Dermis blood vessel endothelial cell (primary cell): ENCODE results near the gene TGIF1. TPM values are rescaled to one million over a fixed set of nuclear protein-coding genes. Genes with fewer than 3 reads are reported as not detected.
"Not testable (repeated sequence)": the region's sequence is repeated elsewhere in the genome, so short reads cannot be mapped to it uniquely, and the experiment has no call there.

ENCODE experiments used
- DNase-seq: peaks from one replicate; pipeline ENCODE4 v3.0.0; 2010
- total RNA-seq: library from RNA; depleted of rRNA; stranded (reverse); fragments of >200 nt; gene quantifications from 2 replicates; pipeline ENCODE4 v1.2.3, GENCODE V29; 2014

The TGIF1 gene
- 136 and 195 TPM in 2 replicates for total RNA-seq

GRCh38 chr18:3450012-3450798 is at the start of gene TGIF1:
TGIF1 (plus strand) TSS chr18:3450172; CDS start chr18:3450490, 318 bp downstream.
- DNase-seq, result peak; percentile 86

DNA sequence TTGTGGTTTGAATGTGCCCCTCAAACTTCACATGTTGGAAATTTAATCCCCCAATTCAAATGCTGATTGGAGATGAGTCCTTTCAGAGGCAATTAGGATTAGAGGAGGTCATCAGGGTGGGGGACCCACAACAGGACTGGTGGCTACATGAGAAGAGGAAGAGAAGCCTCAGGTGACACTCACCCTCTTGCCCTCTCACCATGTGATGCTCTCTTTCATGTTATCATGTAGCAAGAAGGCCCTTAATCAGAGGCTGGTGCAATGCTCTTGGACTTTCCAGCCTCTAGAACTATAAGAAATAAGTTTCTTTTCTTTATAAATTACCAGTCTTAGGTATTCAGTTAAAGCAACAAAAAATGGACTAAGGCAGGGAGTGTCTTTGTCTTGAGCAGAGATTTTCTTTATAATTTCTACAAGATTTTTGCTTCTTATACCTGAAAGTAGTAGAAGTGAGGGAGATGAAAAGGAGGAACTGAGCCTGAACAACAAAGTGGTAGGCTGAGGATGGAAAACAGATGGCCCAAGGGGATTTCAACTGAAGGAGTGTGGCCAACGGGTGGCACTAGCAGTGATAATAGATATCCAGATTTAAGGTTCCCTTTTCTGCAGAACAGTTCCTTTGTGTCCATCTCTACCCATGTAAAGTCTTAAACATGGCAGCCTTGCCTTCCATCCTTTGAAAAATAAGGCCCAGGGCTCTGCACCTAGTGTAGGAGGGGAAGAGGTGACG is 49.2 kb upstream of the TGIF1 start:
- no peak for DNase-seq

GRCh38 chr18:3401669-3402620 is 48.0 kb upstream of the TGIF1 start:
- DNase-seq, result no peak

GRCh38 chr18:3402982-3403451 is 47.0 kb upstream of the TGIF1 start:
- no peak for DNase-seq

- DNase-seq, result no peak
These were observed 44.3 kb upstream of the TGIF1 start for GRCh38 chr18:3405713-3406112.

- DNase-seq, result no peak
These were observed 41.9 kb upstream of the TGIF1 start for GRCh38 chr18:3408107-3408506.

DNA sequence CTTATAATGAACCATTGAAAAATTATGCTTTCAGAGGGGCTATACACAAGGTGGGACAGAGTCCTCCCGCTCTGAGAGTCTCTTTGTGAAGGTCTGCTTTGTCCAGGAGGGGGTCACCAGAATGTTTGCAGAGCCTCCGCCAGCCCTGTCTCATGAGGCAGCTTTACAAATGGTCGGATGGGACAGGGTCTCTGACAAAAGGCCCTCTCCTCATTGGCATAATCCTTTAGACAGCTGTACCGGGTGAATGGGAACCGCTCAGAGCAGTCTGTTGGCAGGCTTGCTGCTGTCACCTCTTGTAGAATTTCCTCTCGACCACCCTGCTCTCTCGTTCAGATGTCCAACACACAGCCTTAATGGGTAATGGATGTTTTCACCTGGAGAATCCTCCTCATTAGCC is 40.2 kb upstream of the TGIF1 start:
- no peak for DNase-seq

GRCh38 chr18:3410273-3410672 is 39.7 kb upstream of the TGIF1 start:
- DNase-seq, result no peak

GRCh38 chr18:3410876-3411275 is 39.1 kb upstream of the TGIF1 start:
- DNase-seq, result not testable (repeated sequence)

GRCh38 chr18:3411327-3411726 is 38.6 kb upstream of the TGIF1 start:
- no peak for DNase-seq

- DNase-seq, result peak; percentile 23
These were observed 38.1 kb upstream of the TGIF1 start for GRCh38 chr18:3411854-3412268.

DNA sequence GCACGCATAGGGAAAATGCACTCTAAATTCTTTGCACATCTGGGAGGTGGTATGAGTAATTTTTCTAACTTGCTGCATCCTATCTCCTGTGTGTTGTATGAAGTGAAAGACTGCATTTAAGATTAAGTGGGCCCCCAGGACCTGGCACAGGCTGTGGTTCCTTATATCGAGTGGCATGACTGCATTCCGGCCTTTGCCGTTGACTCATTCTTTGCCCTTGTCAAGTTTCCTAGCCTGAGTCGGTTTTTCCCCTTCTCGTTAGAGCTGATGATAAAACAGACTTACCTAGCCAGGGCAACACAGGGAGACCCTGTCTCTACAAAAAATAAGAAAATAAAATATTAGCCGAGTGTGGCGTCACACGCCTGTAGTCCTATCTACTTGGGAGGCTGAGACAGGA is 37.4 kb upstream of the TGIF1 start:
- DNase-seq, result peak; percentile 31

GRCh38 chr18:3415110-3415509 is 34.9 kb upstream of the TGIF1 start:
- DNase-seq, result no peak

GRCh38 chr18:3418083-3418482 is 31.9 kb upstream of the TGIF1 start:
- DNase-seq, result no peak

GRCh38 chr18:3420919-3421279 is 29.1 kb upstream of the TGIF1 start:
- no peak for DNase-seq

DNA sequence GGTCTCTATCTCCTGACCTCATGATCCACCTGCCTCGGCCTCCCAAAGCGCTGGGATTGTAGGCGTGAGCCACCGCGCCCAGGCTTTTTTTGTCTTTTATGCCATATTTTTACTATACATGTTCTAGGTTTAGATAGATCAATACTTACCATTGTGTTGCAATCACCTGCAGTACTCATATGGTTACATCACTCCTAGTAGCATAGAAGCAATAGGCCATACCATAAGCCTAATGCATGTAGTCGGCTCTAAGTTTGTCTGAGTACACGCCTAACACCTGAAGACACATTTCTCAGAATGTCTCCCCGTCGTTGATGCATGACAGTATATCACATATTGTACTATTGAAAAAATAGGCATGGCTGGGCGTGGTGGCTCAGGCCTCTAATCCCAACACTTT is 27.1 kb upstream of the TGIF1 start:
- DNase-seq, result no peak

GRCh38 chr18:3424280-3424890 is 25.6 kb upstream of the TGIF1 start:
- no peak for DNase-seq

DNA sequence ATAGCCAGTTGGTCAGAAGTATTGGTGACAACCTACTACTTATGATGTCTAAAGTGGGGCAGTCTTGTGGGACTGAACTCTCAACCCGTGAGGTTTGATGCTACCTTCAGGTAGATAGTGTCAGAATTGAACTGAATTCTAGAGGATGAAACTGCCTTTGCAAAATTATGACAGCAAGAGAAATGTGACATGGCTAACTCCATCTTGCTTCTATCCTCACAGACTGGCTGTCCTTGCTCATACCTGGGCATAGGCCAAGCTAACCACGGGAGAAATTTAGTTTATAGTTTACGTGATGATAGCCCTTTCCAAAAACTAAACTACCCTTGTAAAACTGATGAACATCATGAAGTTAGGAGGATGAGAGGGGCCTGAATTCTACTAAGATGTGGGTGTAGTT is 24.9 kb upstream of the TGIF1 start:
- no peak for DNase-seq

- DNase-seq, result no peak
These were observed 24.5 kb upstream of the TGIF1 start for GRCh38 chr18:3425446-3425845.

- DNase-seq, result no peak
These were observed 23.9 kb upstream of the TGIF1 start for GRCh38 chr18:3426074-3426473.

DNA sequence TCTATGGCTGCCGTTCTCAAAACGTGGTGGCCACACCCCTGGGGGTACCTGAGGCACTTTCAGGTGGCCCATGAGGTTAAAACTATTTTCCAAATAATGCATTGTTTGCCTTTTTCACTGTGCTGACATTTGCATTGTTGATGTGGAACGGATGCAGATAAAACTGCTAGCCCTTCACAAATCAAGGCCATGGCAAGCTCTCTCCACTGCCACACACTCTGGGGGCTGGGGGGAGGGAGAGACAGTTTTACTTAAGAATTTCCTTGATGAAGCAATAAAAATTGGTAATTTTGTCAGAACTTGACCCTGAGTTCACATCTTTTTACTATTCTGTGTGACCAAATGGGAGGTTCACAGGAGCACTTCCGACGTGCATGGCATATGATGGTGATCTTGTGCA is 22.0 kb upstream of the TGIF1 start:
- no peak for DNase-seq

- no peak for DNase-seq
These were observed 20.9 kb upstream of the TGIF1 start for GRCh38 chr18:3429121-3429520.
